Endothelial cell of umbilical vein (primary cell): ENCODE measurements around the gene PRKG1. TPM values are rescaled to one million over a fixed set of nuclear protein-coding genes. Genes with fewer than 3 reads are reported as not detected.

Source experiments
- BruUV-seq: library from RNA; stranded (reverse); fragments of 400-500 nt; replicated peaks from 2 replicates; lab custom pipeline; 2021; lab: Mats Ljungman, UMichigan
- CTCF ChIA-PET: fragments of 300-600, 350-600 bp; sonication (Branson Sonifier 250); formaldehyde crosslinking; loops from one replicate; lab custom pipeline; 2021; ENCODE audit warnings: antibody characterized with exemption, inconsistent platforms; lab: Charles Lee
- POLR2A ChIA-PET: fragments of 300-600, 350-600 bp; sonication (Branson Sonifier 250); formaldehyde crosslinking; loops from one replicate; lab custom pipeline; 2021; ENCODE audit warnings: antibody characterized with exemption, inconsistent platforms; lab: Charles Lee
- DNase-seq: peaks from one replicate; pipeline ENCODE4 v3.0.0-alpha.2; 2011; ENCODE audit warnings: low read depth, low spot score
- FAIRE-seq: peaks from 2 replicates; lab custom pipeline; 2011; peaks lifted over from hg19 to GRCh38; lab: Jason Lieb, UNC
- H2AFZ ChIP-seq: 2 replicates; pipeline ENCODE4 v1.6.0; 2012; ENCODE audit warnings: low read depth, low read length, control low read depth, inconsistent platforms
- H3K27ac ChIP-seq: 2 replicates; pipeline ENCODE4 v1.5.1; 2011; ENCODE audit warnings: low read depth, mild to moderate bottlenecking, control low read depth, low read length, moderate library complexity; ENCODE audit not compliant: insufficient read depth
- H3K27me3 ChIP-seq, 2 experiments: 2 replicates each; pipeline versions ENCODE4 v1.6.0 to v1.6.1; 2011; ENCODE audit warnings: low read length in 2 of 2, mixed read lengths in 1 of 2; ENCODE audit not compliant: control insufficient read depth in 2 of 2, insufficient read depth in 2 of 2
- H3K36me3 ChIP-seq, 2 experiments: 2 replicates in 1 of 2; 3 replicates in 1 of 2; pipeline ENCODE4 v1.5.1; 2011; ENCODE audit warnings: low read length in 2 of 2, mild to moderate bottlenecking in 1 of 2, moderate library complexity in 1 of 2; ENCODE audit not compliant: control insufficient read depth in 2 of 2, insufficient read depth in 2 of 2; ENCODE audit errors: extremely low read depth in 1 of 2
- H3K4me1 ChIP-seq: 3 replicates; pipeline ENCODE4 v1.5.1; 2011; ENCODE audit warnings: mild to moderate bottlenecking, low read length; ENCODE audit not compliant: control insufficient read depth, insufficient read depth; ENCODE audit errors: extremely low read depth
- H3K4me2 ChIP-seq: 2 replicates; pipeline ENCODE4 v1.6.1; 2011; ENCODE audit warnings: low read length, control low read depth, mixed read lengths; ENCODE audit not compliant: insufficient read depth
- H3K4me3 ChIP-seq, 3 experiments: fragments of 200-600 bp in 1 of 3; sonication (generic), shearing (Covaris generic) in 1 of 3; replicated peaks in 1 of 3; 2 replicates each; pipeline ENCODE4 v1.5.1; 2011 to 2016; ENCODE audit warnings: control low read depth in 3 of 3, low read length in 3 of 3, mild to moderate bottlenecking in 2 of 3, inconsistent platforms in 1 of 3, low read depth in 1 of 3, moderate library complexity in 1 of 3; ENCODE audit not compliant: insufficient read depth in 1 of 3
- H3K79me2 ChIP-seq: 2 replicates; pipeline ENCODE4 v1.6.0; 2012; ENCODE audit warnings: low read length, inconsistent platforms; ENCODE audit not compliant: control insufficient read depth, insufficient read depth
- H3K9ac ChIP-seq: replicated peaks from 2 replicates; pipeline ENCODE3; 2011; ENCODE audit warnings: low read length, control low read depth; ENCODE audit not compliant: insufficient read depth; ENCODE audit errors: extremely low read depth
- H3K9me1 ChIP-seq: replicated peaks from 3 replicates; pipeline ENCODE4 v1.6.0; 2011; ENCODE audit warnings: mild to moderate bottlenecking, low read length; ENCODE audit not compliant: control insufficient read depth, insufficient read depth; ENCODE audit errors: extremely low read depth
- H3K9me3 ChIP-seq: replicated peaks from 2 replicates; pipeline ENCODE4 v1.5.1; 2012; ENCODE audit warnings: low read length, inconsistent platforms; ENCODE audit not compliant: control insufficient read depth, insufficient read depth
- H4K20me1 ChIP-seq: replicated peaks from 2 replicates; pipeline ENCODE3; 2011; ENCODE audit warnings: mild to moderate bottlenecking, low read length; ENCODE audit not compliant: control insufficient read depth, insufficient read depth; ENCODE audit errors: extremely low read depth
- CTCF ChIP-seq, 2 donors: IDR thresholded peaks; 1 replicate in 1 of 2; 2 replicates in 1 of 2; pipeline ENCODE4 v1.5.1; 2011; ENCODE audit warnings: low read length in 2 of 2, mild to moderate bottlenecking in 2 of 2, moderate library complexity in 2 of 2, control low read depth in 1 of 2, inconsistent platforms in 1 of 2, low read depth in 1 of 2; ENCODE audit not compliant: insufficient read depth in 1 of 2; ENCODE audit errors: extremely low read depth in 1 of 2
- EZH2 ChIP-seq: IDR thresholded peaks from 2 replicates; pipeline ENCODE4 v1.6.1; 2012; ENCODE audit warnings: borderline replicate concordance, low read depth, mild to moderate bottlenecking, moderate library complexity, low read length, inconsistent platforms; ENCODE audit not compliant: severe bottlenecking
- FOS ChIP-seq: IDR thresholded peaks from 2 replicates; pipeline ENCODE4 v1.6.1; 2011; ENCODE audit warnings: mild to moderate bottlenecking, low read length, moderate library complexity, borderline replicate concordance; ENCODE audit not compliant: insufficient read depth
- GATA2 ChIP-seq: IDR thresholded peaks from 2 replicates; pipeline ENCODE4 v1.7.0; 2011; ENCODE audit warnings: low read depth, mild to moderate bottlenecking, moderate library complexity, mixed read lengths, low read length; ENCODE audit not compliant: insufficient read length, insufficient read depth
- JUN ChIP-seq: IDR thresholded peaks from 2 replicates; pipeline ENCODE4 v1.6.1; 2011; ENCODE audit warnings: borderline replicate concordance, low read depth; ENCODE audit not compliant: insufficient read length, insufficient read depth
- MYC ChIP-seq: IDR thresholded peaks from one replicate; pipeline ENCODE4 v1.6.1; 2011; ENCODE audit warnings: mild to moderate bottlenecking, low read depth, low read length
- POLR2A ChIP-seq: IDR thresholded peaks from 2 replicates; pipeline ENCODE4 v1.6.1; 2012; ENCODE audit warnings: low read depth, mild to moderate bottlenecking, control low read depth, low read length
- POLR2AphosphoS5 ChIP-seq: IDR thresholded peaks from 2 replicates; pipeline ENCODE4 v1.6.1; 2012; ENCODE audit warnings: low read depth, mild to moderate bottlenecking, control low read depth, low read length, moderate library complexity; ENCODE audit not compliant: insufficient read depth
- dilution Hi-C: fragments of 300-500 bp; cut with MboI; formaldehyde crosslinking; loops from one replicate; pipeline ENCODE4 v1.15.0; 2019; ENCODE audit warnings: low sequenced_read_pairs; ENCODE audit not compliant: extremely low pct_ligation_motif_present
- intact Hi-C: fragments of 100-400 bp; cut with micrococcal nuclease; formaldehyde crosslinking; loops from one replicate; pipeline ENCODE4 v1.10.0; 2022
- polyA plus RNA-seq, 4 experiments: library from polyadenylated mRNA; depleted of rRNA in 3 of 4; stranded (reverse) in 3 of 4; unstranded in 1 of 4; fragments of >200 nt; gene quantifications; 2 replicates each; pipeline versions ENCODE4 v1.2.1 to v1.2.3, GENCODE V29; 2011 to 2012; ENCODE audit warnings: missing spikeins in 1 of 4
- total RNA-seq: library from RNA; stranded (reverse); gene quantifications from 2 replicates; pipeline ENCODE4 v1.2.3, GENCODE V29; 2021
- TF ChIP-seq, protein P1 (sequence below): IDR thresholded peaks from 2 replicates; pipeline ENCODE4 v1.6.1; 2011; ENCODE audit not compliant: insufficient read depth, insufficient read length

The PRKG1 gene
- total and polyA plus RNA-seq, 2 donors (not counting 3 experiments of a cell fraction or from before 2014, with no cell fraction given), result 0.01 to 0.18 TPM

DNA sequence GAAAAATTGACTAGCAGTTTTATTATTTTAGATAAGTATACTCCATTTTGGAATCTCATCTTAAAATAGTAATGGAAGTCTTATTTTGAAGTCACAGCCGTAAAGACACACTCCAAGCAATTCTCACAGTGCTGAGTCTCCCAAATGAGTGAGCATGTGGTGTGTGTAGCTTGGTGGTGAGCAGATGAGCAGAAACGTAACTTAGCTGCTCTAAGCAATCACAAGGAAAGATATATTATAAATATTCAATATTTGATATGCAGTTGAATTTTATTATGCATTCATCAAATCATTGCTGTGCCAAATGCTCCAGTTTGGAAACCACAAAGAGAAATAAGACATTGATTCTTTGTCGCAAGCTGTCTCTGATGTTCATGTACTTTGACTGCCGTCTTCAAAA lies 563.9 kb downstream of the PRKG1 start:
- Histone ChIP-seq H3K4me1 (peaks cover 6% of the 10 kb centered on the region), H3K4me2 (no peak overlapping the region), H3K9ac (no peak overlapping the region), H3K36me3 (no peaks in the 10 kb centered on the region), H3K9me1 (no peaks in the 10 kb centered on the region), H3K27me3 (peaks cover 10% of the 10 kb centered on the region in 2 experiments), H3K9me3 (no peaks in the 10 kb centered on the region), H4K20me1 (no peaks in the 10 kb centered on the region), H3K4me3 (no peak overlapping the region), H3K27ac (no peak overlapping the region), H3K79me2 (no peaks in the 10 kb centered on the region), H2AFZ (no peak overlapping the region)
- no TSS peak for BruUV-seq
- TF ChIP-seq MYC (no peak), EZH2 (no peak), CTCF (IDR thresholded peaks at IDR 0.05; ENCODE audit: extremely low read depth in 1 of 2, insufficient read depth in 1 of 2, low read depth in 1 of 2, low read length in 2 of 2) (no peak), POLR2A (no peak), JUN (no peak), FOS (no peak), POLR2AphosphoS5 (no peak), GATA2 (no peak)
- TF ChIP-seq, protein P1, sequence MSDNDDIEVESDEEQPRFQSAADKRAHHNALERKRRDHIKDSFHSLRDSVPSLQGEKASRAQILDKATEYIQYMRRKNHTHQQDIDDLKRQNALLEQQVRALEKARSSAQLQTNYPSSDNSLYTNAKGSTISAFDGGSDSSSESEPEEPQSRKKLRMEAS, result no peak
- dilution Hi-C loops (no loop called here), intact Hi-C loops (no loop called here)
- DNase-seq (no peak), FAIRE-seq (no peak)
- ChIA-PET CTCF (no interaction called here), POLR2A (no interaction called here)
